HK-2 (cell line): Measurements from ENCODE around the gene CAMKMT.
"Not testable (repeated sequence)": the region's sequence is repeated elsewhere in the genome, so short reads cannot be mapped to it uniquely, and the experiment has no call there.

Experiments
- DNase-seq: peaks from one replicate; pipeline ENCODE4 v3.0.0-alpha.2; 2018; ENCODE audit not compliant: unreplicated experiment

Gene CAMKMT

DNA sequence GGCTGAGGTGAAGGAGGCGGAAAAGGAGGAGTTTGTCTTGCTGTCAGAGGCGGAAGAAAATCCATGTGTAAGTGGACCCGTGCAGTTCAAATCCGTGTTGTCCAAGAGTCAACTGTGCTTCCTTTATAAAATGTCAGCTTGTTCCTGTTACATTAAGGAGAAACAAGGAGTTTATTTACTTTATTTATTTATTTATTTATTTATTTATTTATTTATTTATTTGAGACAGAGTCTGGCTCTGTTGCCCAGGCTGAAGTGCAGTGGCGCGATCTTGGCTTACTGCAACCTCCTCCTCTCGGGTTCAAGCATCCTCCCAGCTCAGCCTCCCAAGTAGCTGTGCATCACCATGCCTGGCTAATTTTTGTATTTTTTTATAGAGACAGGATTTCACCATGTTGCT lies 143.9 kb downstream of the CAMKMT start:
- not testable (repeated sequence) for DNase-seq

DNA sequence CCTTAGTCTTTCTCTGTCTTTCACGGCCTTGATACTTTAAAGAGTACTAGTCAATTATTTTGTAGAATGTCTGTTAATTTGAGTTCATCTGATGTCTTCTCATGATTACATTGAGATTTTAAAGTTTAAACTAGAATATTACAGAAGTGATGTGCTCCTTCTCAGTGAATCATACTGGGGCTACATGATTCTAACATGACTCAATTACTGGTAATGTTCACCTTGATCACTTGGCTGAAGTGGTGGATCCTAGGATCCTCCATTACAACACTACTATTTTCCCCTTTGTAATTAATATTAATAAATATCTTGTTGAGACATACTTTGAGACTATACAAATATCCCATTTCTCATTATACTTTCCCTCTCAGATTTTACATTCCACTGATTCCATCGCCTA lies 148.5 kb downstream of the CAMKMT start:
- no peak for DNase-seq

DNA sequence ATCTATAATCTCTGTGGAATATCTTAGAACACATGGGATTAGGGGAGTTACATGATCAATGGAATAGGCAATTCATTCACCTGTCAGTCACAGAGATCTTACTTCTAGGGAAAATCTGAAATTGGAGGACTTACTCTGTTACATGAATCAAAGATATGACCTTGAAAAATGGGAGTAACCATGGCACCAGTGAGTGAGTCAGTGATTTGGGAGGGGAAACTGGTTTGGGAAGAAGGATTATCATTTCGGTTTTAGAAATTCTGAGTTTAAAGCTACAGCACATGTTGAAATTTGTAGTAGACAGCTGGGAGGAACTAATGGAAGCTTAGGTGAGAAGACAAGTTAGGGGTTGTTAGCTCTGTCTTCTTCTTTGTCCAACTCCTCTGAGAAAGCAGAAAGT lies 153.7 kb downstream of the CAMKMT start:
- DNase-seq, result no peak

DNA sequence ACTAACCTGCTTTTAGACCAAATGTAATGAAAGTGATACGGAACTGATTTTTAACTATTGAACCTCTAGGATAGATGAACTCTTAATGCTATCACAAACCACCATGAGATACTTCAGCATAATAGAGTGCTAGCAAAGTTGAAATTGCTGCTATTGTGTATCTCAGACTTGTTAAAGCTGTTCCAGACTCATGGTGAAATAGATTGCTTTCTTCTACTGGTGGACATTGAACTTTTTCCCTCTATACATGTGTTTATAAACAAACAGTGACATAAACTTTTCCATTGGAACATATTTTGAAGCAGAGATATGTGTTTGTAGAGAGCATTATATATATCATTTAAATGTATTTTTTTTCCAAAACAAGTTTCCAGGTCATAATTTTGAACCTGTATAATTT lies 157.3 kb downstream of the CAMKMT start:
- no peak for DNase-seq

DNA sequence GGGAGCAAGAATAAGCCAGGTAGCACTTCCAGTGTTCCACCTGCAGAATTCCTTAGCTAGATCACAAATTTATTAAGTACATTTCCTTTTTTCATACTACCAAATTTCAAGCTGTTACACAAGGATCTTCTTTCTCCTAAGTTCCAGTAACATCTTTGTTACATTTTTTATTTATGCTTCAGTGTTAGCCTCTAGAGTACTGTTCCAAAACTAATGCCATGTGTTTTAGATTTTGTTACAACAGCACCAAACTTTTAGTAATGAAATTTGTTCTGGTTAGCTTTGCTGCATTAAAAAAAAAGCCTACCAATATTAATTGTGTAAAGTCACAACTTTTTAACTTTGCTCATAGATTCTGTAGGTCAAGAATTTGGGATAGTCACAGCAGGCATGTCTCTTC lies 161.1 kb downstream of the CAMKMT start:
- no peak for DNase-seq

DNA sequence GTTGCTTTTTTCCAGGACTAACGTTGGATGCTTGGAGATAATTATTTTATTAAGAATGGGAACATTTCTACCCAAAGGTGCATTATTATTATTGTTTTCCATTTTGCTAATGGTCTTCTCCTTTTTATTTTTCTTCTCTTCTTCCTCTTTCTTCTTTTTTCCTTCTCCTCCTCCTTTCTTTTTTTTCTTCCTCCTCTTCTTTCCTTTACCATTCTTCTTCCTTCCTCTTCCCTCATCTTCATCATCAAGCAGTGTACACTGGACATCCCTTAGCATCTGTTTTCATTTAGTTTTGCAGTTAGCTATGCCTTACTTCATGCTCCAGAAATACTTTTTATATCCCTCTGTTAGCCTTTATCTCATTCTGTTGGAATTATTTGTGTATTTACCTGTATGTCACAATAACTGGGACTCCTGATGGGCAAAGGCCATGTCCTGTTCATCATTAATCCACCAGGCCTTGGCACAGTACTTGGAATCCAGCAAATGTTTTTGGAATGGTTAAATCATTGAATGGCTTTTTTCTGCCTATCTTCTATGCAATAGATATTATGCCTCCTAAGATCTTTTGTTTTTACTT lies 162.7 kb downstream of the CAMKMT start:
- DNase-seq, result no peak

DNA sequence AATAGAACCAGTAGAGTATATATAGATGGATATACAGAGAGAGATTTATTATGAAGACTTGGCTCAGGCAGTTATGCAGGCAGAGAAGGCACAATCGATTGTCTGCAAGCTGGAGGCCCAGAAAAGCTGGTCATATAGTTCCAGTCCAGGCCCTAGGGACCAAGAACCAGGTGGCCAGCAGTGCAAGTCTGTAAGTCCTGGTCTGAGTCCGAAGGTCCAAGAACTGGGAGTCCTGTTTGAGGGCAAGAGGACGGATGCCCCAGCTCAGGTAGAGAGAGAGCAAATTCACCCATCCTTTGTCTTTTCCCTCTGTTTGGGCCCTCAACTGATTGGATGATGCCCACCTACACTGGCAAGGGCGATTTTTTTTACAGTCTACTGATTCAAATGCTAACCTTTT lies 164.6 kb downstream of the CAMKMT start:
- no peak for DNase-seq

DNA sequence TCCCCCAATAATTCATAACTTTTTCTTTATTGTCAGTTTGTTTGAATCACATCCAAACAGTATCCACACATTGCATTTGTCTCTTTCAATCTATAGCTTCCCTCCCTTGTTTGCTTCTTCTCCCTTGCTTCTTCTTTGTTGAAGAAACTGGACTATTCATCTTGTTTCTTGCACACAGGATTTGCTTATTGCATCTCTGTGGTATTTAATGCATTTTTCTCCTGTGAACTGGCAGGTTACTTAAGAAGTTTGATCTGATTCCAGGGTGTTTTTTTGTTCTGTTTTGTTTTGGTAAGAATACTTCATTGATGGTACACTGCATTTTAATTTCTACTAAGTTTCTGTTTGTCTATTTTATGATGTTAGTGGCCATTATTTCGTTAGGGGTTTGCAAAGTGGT lies 166.8 kb downstream of the CAMKMT start:
- DNase-seq, result no peak

DNA sequence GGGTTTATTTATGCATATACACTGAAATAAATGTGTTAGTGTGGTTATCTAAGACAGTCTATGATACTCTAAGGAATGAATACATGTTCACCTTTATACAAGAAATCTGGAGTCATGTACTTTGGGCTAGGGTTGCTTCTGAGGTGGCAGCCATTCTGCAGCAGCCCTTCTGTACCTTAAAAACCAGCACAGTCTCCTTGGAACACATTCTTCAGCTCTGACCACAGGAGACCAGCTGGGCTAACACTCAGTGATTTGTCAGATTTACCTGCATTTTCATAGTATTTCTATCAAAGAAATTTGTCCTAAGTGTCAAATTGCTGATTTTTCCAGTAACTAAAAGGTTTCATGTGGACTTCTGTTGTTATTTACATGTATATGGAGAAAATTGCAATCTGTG lies 167.7 kb downstream of the CAMKMT start:
- no peak for DNase-seq

DNA sequence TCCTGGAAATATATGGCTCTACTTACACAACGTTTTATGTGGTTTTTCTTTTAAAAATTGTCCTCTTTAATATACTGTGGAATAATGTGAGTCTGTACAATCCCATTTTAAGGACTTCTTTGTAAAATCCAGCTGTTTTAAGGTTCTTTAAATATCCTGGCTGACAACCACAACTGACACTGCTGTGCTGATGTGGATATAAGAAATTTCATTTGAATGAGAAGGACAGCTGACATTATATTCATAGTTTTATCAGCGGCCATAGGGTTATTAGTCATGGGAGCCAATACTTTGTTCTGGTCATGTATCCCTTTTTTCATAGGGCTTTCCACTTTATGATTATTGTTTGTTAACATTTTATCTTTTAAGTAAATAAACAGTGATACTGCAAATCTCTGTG lies 169.5 kb downstream of the CAMKMT start:
- no peak for DNase-seq

DNA sequence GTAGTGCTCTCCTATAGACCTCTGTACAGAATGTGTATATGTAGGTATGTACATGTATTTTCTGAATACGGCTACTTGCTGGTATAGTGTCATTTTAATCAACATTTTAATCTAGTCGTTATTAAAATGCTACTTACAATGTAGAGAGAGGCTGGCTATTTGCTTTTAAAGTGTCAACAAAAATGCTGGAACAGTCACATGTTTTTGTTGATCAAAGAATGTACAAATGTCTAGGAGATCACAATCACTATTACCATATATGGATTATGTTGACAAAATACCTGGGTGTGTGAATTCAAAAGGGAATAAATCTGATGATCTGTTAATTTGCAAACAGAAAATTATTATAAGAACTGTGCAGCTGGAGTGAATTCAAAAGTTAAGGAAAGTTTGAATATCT lies 170.3 kb downstream of the CAMKMT start:
- no peak for DNase-seq

DNA sequence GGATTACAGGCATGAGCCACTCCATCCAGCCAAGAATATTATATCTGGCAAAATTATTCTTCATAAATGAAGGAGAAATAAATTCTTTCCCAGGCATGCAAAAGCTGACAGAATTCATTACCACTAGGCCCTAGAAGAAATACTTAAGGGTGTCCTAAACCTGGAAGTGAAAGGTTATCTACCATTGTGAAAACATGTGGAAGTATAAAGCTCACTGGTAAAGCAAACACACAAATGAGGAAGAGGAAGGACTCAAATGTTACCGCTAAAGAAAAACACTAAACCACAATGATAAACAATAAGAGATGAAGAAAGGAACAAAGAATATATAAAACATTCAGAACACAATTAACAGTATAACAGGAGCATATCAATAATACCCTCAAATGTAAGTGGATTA lies 171.8 kb downstream of the CAMKMT start:
- DNase-seq, result no peak

DNA sequence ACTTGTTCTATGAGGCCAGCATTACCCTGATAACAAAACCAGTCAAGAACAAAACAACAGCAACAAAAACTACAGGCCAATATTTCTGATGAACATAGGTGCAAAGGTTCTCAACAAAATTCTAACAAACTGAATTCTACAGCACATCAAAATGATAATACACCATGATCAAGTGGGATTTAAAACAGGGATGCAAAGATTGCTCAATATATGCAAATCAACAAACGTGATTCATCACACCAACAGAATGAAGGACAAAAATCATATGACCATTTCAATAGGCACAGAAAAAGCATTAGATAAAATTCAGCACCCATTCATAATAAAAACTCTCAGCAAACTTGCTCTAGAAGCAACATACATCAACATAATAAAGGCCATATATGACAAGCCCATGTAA lies 173.6 kb downstream of the CAMKMT start:
- no peak for DNase-seq

DNA sequence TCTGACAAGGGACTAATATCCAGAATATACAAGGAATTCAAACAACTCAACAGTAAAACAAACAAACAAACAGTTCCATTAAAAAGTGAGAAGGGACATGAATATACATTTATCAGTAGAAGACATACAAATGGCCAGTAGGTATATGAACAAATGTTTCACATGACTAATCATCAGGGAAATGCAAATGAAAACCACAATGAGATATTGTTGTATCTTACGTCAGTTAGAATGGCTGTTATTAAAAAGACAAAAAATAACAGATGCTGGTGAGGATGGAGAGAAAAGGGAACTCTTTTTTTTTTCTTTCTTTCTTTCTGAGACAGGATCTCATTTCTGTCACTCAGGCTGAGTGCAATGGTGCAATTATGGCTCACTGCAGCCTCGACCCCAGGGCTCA lies 175.5 kb downstream of the CAMKMT start:
- no peak for DNase-seq

DNA sequence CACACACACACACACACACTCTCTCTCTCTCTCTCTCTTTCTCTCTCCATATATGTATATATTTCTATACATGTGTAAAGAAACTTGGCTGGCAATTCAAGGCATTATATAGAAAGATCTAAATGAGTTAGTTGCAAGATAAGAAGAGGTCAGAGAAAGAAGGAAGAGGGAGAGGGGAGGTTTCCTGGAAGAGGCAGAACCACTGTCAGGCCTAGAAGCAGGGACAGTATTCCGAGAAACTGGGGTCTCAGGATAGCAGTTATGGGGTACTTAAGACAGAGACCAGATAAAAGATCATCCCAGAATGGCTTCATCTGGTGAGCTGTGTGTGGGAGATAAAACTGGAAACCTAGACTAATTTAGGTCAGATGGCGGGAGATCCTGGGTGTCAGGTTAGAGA lies 180.8 kb downstream of the CAMKMT start:
- no peak for DNase-seq

DNA sequence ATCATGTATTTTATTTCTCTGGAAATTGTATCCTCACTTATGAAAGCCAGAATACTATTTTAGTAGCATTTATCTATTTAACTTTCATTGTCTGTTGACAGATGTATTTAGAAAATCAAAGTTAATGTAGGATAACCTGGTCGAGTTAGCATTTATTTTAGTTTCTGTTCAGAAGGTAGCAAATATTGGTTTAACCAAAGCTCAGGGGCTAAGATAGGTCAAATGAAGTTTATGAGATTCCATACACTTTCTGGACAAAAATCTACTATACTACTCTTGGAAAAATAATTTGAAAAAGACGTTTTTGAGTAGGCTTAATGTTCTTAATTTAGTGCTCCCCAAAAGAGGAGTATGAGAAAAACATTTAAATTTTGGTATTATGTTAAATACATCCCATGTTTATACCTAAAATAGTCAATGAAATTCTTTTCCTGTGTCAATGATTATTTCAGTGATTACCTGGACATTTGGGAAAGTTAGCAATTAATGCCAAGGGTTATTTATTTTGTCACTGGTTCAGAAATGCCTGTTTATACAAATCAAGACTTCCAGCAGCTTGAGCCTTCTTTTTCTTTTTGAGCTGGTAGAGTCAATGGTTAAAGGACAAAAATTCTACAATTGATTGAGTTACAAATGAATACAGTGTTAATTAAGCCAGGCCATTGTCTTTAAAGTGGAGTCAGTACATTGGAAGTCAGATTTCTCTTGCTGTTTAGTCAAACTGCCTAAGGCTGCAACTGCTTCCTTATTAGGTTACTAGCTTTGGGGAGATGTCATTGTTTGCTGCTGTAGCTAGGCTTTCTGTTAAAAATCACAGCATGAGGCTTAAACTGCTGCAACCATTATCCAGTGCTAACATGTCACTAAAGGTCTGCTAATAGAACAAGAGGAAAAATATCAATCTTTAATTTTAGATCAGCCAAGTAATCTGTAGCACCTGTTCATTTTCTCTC lies 182.3 kb downstream of the CAMKMT start:
- no peak for DNase-seq

DNA sequence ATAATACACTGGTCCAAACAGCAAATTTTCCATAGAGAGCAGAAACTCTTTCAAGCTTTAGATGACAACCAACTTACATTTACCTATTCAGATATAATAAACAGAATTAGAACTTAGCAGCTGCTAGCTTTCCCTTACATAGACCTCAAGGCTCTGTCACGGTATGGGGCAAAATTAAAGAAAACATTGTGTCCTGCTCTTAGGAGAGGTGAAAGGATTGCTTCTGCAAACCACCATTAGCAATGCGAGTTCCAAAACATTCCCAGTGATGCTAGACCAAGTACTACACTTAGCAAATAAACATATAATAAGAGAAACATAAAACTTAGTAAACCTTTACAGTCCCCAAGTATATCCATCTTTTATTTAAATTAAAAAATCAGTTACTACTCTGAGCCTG lies 183.3 kb downstream of the CAMKMT start:
- no peak for DNase-seq

DNA sequence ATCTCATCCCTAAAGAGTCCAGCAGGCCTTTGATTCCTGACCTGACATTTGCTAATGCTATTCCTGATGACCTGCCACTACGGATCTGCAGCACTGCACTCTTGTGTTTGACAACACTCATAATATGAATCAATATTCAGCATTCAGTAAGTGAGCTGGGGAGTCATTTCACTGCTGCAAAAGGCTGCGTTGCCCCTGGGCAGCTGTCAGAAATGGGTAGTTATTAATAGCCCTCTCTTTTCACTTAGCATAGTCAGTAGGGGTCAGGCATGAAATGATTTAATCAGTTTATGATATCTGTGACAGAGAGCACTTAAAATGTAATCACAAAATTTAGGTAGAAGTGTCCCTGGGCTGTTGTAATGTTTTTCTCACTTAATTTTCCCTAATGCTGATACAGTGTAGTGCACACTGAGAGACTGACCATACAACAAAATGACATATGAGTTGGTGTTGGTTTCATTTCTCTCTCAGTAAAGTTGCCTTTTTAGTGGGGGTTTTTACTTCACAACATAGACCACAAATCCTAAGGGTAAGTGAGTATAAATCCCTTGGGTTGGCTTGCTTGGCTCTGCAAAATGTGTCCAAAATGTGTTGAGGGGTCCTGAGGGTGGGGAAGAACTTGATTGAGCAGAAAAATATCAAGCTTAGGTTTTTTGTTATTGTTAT lies 184.8 kb downstream of the CAMKMT start:
- DNase-seq, result no peak

DNA sequence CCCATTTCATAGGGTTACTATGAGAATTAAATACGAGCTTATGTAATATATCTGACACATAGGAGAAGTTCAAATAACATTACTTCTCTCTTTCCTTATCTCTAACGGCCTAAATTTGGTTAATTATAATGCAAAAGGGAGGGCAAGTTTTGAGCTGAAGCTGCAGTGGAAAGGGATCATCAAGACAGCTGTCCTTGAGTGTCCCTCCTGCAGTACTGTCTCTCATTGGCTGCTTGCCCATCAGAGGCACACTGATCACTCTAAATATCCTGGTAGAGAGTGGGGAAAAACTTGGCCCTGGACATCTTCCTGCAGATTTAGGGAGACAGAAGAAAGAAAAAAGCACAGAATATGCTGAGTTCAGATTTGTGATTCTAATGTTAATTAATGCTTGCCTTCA lies 186.0 kb downstream of the CAMKMT start:
- no peak for DNase-seq

DNA sequence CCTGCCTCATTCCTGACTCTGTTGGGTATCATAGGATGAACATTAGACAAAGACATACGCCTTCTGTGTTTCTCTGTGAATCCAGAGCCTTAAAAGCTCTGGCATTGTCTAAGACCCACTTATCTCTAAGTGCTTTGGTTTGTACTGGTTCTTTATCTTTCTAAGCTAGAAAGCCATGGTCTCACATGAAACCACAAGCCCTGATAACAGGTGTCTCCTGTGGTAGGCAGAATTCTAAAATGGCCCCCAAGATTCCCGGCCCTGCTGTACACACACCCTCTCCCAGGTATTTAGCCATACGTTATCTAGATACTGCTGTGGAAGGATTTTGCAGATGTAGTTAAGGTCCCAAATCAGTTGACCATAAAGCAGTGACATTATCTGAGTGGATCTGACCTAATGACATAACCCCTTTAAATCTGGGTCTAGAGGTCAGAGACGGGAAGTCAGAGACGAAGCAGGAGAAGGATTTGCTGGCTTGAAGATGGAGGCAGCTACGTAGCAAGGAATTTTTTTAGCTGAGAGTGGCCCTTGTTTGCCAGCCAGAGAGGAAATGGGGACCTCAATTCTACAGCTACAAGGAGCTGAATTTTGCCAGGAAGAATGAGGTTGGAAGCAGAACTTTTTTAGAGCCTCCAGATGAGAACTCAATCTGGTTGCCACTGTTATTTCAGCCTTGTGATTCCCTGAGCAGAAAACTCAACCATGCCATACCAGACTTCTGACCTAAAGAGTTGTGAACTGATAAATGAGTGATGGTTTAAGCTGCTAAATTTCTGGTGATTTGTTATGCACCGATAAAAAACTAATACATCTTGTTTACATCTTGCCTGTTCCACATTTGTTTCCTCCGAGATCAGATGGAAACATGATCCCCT lies 186.7 kb downstream of the CAMKMT start:
- DNase-seq, result no peak

DNA sequence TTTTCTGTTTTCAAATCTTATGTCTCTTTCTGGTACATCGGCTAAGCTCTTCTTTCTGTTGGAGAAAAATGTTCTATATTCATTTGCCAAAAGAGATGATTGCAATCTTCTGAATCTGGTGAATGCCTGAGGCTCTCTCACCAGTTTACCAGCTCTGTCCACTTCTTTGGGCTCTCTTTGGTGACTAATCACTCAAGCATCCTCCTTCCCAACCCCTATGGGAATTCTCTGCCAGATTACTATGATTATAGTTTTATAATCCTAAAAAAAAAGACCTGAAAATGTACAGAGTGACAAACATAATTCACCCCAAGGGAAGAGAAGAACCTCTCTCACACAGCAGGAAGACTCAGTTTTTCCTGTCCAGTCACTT lies 187.3 kb downstream of the CAMKMT start:
- DNase-seq, result no peak

DNA sequence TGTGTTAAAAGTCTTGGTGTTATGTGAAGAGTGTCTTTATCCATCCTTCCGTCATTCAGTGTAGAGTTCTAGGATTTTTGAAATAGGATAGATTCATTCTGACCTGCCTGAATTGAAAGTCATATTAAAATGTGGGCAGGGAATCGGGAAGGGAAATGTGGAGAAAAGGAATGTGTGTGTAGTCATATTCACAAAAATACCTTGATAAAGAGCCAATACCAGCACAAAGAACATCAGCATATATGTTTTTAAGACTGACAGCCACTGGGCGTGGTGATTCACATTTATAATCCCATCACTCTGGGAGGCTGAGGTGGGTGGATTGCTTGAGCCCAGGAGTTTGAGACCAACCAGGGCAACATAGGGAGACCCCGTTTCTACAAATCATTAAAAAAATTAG lies 188.1 kb downstream of the CAMKMT start:
- DNase-seq, result no peak
